Right ventricle myocardium inferior (tissue), 1 donor: ENCODE measurements around the gene CHID1. TPM values are rescaled to one million over a fixed set of nuclear protein-coding genes. Genes with fewer than 3 reads are reported as not detected.

Experiments
- ATAC-seq: fragments of 200-7000 bp; cut with Tn5 transposase; one replicate; pipeline ENCODE4 v1.9.1; 2020; ENCODE audit warnings: mild to moderate bottlenecking, moderate library complexity
- DNase-seq: peaks from one replicate; pipeline ENCODE4 v3.0.0; 2021; ENCODE audit errors: missing footprints
- intact Hi-C: fragments of 100-400 bp; cut with DNase I; formaldehyde crosslinking; loops from one replicate; pipeline ENCODE4 v1.11.0; 2022
- total RNA-seq: library from RNA; stranded (reverse); fragmentation: NEBNext Ultra II Directional; extraction: Animal tissue kit (Norgen Biotek cat#: 25700); gene quantifications from one replicate; pipeline ENCODE4 v1.2.1, GENCODE V29; 2021
- donor health status: DM: no; HTN: yes; CAD: no; lungs with severe emphysema.

Gene CHID1
- total RNA-seq, 1 donor from 2014 or later: 49.4 TPM

DNA sequence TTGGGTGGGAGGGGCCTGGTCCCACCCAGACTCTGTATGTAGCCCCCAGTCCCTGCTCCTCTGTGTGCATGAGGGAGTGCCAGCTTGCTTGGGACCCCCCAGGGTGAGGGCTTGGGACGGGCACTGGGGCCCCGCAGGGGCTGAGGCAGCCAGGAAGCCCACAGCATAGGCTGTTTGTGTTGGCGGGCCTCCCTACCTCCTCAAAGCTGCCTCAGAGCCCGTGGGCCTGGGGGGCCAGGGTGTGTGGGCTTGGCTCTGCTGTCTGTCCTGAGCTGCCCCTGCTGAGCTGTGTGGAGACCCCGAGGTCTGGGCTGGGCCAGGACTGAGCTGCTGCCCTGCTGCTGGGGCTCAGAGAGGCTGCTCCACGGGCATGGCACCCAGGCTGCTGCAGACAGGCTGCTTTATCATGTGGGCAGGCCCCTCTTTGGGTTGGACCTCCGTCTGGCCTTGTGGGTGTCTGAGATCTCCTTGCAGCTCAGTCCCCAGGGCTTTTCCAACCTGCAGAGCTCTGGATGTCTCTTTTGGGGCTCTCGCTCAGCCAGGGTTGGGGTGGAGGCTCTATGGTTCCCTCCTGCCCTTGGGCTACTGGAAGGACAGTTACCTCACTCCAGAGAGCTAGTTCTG lies 64.6 kb downstream of the CHID1 start:
- no peak for DNase-seq

DNA sequence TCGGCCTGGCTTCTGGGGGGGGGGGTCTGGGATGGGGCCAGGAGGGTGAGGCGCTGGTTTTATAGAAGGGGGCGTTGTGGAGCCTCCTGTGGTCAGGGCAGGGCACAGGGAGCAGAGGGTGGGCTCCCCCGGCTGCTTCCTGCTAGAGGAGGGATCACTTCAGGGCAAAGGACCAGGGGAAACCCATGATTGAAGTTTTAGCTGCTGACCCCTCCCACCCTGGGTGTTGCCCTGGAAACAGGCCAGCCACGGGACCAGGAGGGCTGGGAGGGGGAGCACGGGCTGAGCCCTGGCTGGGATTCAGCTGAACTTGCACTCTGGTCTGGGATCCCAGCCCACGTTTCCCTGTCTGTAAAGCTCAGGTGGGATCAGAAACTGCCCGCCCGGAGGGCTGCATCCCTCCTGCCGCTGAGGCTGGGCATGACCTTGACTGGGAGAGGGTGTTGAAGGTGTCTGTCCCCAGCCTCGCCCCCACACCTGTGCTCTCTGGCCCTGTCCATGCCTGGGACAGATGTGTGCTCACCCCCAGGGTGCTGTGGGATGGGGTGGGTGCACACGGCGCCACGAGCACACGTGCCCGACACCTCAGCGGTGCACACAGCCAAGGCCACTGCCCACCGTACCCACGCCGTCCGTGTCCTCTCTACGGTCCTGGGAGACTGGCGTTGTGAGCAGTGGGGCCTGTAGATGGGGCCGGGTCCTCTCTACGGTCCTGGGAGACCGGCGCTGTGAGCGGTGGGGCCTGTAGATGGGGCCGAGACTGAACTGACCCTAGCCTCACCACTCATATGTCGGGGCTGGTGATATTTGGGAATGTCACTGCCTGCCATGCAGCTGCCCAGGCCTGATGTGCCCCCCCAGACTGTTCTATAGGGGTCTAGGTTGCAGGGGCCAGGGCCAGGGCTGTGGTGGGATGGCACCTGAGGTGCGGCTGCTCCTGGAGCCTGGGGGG lies 65.6 kb downstream of the CHID1 start:
- ATAC-seq: peak; percentile 67
- intact Hi-C loops: loop anchor here (5.0 kb wide), 3 partner anchors 38 to 82 kb away; partner anchors contain the start of genes AP2A2, CHID1, PIDD1 and RPLP2
- peak; percentile 94 for DNase-seq

More for the DNA sequence above, 64.6 kb downstream of the CHID1 start:
- no peak for ATAC-seq
- intact Hi-C loops: no loop called here

DNA sequence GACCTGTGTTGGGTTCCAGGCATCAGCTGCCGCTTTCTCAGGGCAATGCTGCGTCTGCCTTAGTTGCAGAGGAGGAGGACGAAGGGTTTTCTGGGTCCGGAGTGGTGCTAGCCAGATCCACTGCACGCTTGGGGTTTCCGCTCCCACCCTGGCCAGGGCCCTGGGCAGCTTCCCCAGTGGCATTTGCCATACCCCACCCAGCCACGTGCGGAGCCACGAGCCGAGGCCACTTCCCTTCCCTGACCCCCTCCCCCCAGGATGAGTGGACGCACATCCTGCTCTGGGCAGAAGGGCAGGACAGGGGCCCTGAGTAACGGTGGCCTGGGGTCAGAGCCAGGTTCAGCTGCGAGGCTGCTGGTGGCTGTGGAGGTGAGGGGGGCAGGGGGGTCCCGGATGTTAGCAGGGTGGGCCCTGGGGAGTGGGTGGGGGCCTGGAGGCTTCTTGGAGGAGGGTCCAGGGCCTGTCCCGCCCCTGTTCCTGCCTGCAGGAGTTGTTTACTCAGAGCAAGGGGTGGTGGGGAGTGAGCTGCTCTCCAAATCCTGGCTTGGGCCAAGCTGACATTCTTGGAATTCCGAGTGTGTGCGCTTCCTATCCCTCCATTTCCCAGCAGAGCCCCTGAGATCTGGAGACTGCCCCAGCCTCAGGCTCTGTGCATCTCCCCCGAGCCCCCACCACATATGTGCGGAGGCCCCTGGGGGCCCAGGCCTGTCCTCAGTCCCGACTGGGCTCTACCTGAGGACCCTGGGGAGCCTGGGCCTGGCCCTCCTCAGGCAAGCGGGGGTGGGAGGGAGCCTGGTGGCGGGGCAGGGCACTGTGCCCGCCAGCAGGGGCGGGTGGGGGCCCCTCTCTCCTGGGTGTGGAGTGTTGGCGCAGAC lies 66.6 kb downstream of the CHID1 start:
- intact Hi-C loops: loop anchor here (5.0 kb wide), 3 partner anchors 37 to 83 kb away; partner anchors contain the start of genes AP2A2, CHID1, PIDD1 and RPLP2
- DNase-seq (peak; percentile 95), ATAC-seq (peak; percentile 59)

DNA sequence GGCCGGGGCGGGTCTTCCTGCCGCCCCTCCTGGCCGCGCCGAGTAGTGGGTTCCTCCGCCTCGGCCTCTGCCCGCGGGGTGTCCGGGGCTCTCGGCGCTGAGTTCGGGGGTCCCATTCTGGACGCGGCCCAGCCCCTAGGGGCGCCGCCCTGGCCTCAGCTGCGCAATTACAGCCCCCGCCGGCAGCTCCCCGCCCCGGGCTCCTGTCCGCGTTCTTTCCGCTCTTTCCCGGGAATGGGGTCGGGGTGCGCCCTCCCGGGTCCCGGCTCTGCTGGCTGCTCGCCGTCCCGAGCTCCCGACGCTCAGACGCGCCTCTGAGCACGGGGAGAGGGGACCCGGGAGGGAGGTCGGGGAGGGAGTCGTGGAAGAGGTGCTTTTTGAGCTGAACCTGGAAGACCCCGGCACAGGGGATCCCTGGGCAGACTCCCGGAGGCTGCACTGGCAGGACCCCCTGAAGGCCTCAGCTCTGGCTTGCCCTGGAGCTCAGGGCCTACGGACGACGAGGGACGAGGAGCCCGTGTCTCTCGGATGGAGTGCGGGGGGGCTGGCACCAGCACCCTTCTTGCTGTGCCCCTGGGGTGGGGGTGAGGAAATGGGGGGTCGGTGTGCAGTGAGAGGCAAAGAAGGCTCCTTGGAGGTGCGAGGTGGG lies 67.4 kb downstream of the CHID1 start:
- DNase-seq (no peak), ATAC-seq (no peak)
- intact Hi-C loops: loop anchor here (5.0 kb wide), 3 partner anchors 36 to 84 kb away; partner anchors contain the start of genes AP2A2, CHID1, PIDD1 and RPLP2

- ATAC-seq (peak; percentile 50), DNase-seq (peak; percentile 96)
- intact Hi-C loops: loop anchor here (5.0 kb wide), 3 partner anchors 35 to 85 kb away; partner anchors contain the start of genes AP2A2, CHID1, PIDD1 and RPLP2
Measured at GRCh38 chr11:842370-843002, 68.1 kb downstream of the CHID1 start, which contains the start of the genes POLR2L and TSPAN4. POLR2L (minus strand) TSS chr11:842529; CDS start chr11:842508, 21 bp downstream. TSPAN4 (plus strand) TSS chr11:842852; CDS start chr11:850305, 7,453 bp downstream.

GRCh38 chr11:841981-842369 lies 68.6 kb downstream of the CHID1 start:
- intact Hi-C loops: loop anchor here (5.0 kb wide), 3 partner anchors 35 to 85 kb away; partner anchors contain the start of genes AP2A2, CHID1, PIDD1 and RPLP2
- DNase-seq: no peak

GRCh38 chr11:839875-840617 lies 70.6 kb downstream of the CHID1 start:
- DNase-seq (no peak), ATAC-seq (no peak)
- intact Hi-C loops: loop anchor here (5.0 kb wide), 3 partner anchors 33 to 87 kb away; partner anchors contain the start of genes AP2A2, CHID1, PIDD1 and RPLP2

More at GRCh38 chr11:841981-842369, 68.6 kb downstream of the CHID1 start:
- peak; percentile 0 for ATAC-seq

DNA sequence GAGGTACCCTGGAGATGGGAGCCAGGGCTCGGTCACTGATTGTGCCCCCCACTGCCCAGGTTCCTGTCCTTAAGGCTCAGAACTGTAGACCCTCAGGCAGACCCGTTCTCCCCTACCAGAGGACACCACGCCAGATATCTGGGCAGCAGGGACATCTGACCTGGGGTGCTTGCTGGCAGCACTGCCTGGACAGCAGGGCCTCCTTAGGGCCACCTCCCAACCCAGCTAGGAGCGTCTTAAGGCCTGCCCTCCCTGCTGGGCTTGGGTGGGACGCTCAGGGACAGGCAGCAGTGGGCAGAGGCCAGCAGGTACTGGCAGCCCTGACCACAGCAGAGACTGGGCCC lies 71.4 kb downstream of the CHID1 start:
- intact Hi-C loops: no loop called here
- ATAC-seq: no peak
- DNase-seq: no peak

DNA sequence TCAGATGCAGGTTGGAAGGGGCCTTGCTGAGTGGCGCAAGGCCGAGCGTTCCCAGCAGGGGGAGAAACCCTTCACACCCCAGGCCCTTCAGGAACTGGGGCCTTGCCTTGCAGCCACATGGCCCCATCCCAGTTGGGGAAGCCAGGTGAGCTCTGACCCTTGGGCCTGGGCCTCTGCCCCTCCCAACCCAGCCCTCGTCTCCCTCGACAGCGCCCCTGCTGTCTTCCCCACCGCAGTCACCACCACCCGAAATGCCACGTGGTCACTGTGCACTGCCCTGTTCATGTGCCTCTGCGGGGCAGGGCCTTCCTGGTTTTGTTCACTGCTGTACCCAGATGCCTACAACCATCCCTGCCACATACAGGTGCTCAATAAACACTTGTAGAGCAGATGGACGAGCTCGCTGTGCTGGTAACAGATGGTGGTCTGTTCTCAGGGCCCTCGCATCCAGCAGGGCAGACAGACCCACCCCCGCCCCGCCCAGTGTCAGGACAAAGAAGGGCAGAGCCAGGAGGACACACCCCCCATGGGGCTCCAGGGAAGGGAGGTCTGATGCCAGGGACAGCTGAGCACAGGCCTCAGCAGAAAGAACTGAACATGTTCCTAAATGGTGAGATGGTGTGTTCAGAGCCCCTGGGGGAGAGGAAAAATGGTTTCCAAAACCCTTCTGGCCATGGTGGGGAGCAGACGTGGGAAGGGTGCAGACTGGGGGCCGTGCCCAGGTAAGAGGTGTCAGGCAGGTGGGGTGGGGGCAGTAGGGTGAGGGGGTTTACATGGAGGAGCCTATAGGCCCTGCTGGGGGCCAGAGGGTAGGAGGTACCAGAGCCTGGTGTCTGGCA lies 72.0 kb downstream of the CHID1 start:
- no peak for DNase-seq
- intact Hi-C loops: no loop called here
- no peak for ATAC-seq

DNA sequence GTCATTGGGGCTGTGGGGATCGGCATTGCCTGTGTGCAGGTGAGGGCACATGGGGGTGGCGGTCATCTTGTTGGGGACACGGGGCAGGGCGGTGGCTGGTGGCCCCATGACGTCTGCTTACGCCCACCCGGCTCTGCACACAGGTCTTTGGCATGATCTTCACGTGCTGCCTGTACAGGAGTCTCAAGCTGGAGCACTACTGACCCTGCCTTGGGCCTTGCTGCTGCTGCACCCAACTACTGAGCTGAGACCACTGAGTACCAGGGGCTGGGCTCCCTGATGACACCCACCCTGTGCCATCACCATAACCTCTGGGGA lies 72.7 kb downstream of the CHID1 start:
- ATAC-seq: no peak
- intact Hi-C loops: no loop called here
- DNase-seq: no peak

DNA sequence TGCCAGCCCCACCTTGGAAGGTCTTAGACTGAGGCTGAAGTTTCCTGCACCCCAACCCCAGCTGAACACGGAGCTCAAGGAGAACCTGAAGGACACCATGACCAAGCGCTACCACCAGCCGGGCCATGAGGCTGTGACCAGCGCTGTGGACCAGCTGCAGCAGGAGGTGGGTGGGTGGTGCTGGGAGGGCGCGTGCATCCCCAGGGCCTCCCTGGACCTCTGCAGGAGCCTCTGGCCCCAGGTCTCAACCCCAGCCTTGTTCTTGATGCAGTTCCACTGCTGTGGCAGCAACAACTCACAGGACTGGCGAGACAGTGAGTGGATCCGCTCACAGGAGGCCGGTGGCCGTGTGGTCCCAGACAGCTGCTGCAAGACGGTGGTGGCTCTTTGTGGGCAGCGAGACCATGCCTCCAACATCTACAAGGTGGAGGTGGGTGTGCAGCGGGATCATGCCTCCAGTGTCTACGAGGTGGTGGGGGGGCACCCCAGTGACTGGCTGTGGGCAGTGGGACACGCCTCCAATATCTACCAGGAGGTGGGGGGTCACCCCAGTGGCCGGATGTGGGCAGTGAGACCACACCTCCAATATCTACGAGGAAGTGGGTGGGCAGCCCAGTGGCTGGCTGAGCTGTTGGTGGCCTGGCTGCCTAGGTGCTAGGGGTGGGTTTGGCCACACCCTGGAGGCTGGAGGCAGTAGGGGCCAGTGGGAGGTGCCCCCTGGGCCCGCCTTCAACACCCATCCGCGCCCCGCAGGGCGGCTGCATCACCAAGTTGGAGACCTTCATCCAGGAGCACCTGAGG lies 73.2 kb downstream of the CHID1 start:
- DNase-seq (no peak), ATAC-seq (no peak)
- intact Hi-C loops: no loop called here

- intact Hi-C loops: no loop called here
- ATAC-seq: no peak
- no peak for DNase-seq
Measured at GRCh38 chr11:836700-837099, 73.9 kb downstream of the CHID1 start.

DNA sequence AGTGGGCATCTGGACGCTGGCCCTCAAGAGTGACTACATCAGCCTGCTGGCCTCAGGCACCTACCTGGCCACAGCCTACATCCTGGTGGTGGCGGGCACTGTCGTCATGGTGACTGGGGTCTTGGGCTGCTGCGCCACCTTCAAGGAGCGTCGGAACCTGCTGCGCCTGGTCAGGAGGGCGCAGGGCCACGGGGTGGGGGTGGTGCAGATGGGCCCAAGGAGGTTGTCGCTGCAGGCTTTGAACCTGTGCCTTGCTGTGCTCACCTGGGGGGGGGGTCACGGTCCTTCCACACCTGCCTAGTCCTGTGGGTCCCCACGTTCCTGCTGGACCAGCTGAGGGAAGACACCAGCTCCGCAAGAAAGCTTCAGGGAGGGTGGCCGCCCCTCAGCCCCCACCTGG lies 74.3 kb downstream of the CHID1 start:
- DNase-seq: no peak
- intact Hi-C loops: no loop called here
- no peak for ATAC-seq

DNA sequence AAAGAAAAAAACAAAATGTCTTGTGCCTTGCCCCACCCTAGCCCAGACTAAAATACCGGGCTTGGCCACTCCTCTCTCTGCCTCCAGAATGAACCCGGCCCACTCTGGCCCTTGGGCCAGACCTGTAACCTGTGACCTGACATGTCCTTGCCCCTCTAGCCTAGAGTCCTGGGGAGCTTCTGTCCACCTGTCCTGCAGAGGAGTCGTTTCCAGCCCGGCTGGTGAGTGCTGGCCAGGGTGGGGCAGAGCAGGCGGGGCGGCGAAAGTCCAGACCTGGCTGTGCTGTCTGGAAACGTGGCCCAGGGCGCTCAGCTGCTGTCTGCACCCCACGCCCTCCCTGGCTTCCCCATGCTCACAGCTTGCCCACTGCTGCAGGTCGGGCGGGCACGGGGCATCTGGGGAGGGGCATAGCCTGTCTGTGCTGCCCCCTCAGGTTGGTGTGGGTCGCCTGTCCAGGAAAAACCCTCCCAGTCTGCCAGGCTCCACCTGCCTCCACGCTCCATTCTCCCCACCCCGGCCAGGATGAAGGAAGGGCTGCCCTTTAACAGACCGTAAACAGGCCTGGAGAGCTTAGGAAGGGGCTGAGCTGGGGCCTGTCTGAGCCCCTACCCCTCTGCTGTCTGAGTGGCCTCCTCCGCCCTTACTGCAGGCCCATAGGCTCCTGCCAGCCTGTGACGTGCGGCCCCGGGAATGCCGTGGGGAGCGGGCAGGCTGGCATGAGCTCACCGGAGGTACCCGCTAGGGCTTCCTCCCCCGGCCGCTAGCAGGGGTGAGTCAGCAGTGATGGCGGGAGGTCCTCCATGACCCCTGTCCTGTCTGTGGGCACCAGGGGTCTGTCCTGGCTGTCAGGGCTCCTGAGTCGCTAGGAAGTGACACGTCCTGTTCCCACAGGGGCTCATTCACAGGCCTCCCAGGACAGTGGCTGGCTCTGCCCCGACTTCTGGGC lies 76.0 kb downstream of the CHID1 start:
- ATAC-seq: peak; percentile 56
- intact Hi-C loops: no loop called here

More for the DNA sequence above, 76.0 kb downstream of the CHID1 start:
- DNase-seq: no peak
